ENCODE results near the gene RENBP.

The RENBP gene

DNA sequence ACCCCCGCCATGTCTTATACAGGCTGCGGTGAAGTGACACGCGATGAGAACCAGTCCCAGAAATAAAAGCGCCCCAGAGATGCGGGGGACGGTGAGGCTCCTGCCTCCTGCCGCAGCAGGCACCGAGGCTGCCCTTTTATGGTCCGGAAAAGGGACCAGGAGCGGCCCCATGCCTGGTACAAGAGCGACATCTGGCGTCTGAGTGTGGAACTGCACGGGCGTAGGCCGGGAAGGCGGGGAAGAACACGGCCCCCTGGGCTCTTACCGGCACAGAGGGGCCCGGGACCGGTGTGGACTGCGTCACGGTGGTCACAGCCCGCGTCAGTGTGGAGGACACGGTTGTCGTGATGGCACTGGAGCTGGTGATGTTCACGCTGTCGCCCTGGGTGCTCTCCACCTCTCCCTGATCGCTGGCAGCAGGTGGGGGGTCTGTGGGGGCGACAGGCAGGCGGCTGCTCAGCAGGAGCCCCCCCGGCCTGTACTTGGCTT is 8.9 kb upstream of the RENBP start:
- DNase-seq, result peak; percentile 31

DNA sequence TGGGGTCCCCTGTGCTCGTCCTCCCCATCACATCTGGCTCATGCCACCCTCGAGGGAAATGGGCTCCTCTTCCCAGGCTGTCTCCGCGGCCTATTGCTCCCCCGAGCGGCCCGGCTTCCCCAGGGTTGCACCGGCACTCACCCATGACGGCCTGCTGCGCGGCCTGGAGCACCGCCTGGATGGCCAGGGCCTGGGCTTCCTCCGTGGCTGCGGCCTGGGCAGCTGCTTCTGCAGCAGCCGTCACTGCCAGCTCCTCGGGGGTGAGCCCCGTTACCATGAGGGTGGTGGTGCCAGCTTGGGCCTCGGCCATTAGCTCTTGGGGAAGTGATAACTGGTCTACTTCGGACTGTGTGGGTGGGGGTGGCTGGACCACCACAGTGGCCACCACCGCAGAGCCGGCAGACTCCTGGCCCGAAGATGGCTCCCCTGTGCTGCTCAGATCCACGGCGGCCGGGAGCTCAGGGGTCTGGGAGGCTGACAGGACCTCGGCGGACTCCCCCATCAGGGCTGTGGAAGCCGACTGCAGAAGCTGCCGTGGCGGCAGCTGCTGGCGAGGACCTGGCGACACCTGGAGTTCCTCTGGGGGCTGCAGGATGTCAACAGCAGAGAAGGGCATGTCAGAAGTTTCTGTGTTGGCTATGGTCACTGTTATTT is 8.1 kb upstream of the RENBP start:
- no peak for DNase-seq

DNA sequence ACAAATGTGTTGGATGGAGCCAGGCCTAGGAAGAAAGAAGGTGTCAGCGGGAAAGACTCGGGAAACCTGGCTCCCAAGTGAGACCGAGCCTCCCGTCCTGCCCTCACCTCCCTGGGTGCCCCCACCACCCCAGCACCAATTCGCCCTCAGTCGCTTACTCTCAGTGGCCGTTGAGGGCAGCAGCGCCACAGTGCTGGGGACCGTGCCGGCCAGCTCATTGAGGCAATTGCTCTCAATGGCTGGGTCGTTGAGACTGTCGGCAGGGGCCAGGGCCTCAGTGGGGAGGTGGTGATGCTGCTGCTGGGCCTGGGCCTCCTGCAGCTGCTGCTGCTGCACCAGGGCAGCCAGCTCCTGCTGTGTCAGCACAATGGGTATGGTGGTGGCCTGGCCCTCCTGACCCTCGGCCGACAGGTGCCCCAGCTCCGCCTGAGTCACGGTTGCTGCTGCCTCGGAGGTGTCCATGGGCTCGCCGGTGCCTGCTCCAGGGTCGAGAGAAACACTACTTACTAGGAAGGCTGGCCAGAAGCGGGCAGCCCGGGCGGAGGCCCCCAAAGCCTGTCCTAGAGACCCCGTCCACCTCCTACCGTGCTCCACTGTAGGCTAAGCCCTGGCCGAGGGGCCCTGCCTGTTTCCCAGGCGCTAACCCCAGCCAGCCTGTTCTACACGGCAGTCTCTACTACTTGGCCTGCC is 7.4 kb upstream of the RENBP start:
- no peak for DNase-seq

DNA sequence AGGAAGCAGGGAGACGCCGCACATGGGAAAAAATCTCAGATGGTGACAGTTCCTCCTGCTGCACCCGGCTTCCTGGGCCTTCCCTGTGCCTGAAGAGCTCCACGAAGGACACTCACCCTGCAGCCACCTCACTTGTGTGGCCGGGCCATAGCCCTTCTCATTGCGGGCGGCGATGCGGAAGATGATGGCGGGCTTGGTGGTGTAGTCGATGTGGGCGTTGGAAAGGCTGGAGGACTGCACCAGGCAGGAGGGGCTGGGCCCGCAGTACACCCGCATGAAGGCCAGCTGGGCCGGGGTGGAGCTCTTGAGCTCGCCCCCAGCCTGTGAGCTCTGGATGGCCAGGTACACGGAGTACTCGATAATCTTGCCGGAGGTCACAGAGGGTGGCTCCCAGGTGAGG is 5.7 kb upstream of the RENBP start:
- no peak for DNase-seq

DNA sequence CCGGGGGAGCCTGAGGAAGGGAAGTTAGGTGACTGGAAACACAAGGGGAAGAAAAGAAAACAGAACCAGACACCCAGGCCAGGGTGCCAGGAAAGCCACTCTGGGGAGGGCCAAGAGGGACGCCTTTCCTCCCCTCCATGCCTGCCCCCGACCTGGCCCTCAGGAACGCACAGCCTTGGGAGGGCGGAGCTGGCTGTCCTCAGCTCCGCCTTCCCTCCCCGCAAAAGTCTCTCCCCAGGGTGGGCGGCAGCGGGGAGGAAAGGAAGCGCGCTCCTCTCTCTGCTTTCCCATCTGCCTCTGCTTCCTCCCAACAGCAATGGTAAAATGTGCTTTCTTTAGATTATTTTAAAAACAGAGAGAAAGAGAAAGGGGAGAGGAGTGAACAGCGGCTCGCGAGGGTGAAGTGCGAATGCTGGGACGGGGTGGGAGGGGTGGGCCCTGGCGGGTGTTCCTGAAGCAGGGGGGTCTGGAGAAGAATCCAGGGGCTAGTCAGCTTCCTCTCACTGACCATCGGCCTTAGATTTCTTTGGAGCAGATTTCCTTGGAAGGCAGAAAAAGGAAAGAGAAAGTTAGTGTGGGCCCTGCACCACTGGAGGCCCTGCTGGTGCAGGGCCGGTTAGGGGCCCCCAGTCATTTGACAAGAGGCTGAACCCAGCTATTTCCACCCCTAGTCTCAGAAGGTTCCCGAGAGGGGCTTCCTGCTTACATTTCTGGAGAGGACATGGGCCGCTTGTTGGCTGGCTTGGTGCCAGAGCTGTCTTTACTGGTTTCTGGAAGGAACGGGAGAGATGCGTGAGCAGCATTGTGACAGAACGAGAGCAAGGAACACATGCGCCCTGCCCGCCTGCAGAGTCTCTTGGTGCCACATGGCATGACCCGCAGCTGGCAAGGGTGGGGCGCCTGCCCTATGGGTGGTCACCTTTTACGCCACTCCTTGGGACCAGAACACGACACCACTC is 4.7 kb upstream of the RENBP start:
- DNase-seq, result no peak

DNA sequence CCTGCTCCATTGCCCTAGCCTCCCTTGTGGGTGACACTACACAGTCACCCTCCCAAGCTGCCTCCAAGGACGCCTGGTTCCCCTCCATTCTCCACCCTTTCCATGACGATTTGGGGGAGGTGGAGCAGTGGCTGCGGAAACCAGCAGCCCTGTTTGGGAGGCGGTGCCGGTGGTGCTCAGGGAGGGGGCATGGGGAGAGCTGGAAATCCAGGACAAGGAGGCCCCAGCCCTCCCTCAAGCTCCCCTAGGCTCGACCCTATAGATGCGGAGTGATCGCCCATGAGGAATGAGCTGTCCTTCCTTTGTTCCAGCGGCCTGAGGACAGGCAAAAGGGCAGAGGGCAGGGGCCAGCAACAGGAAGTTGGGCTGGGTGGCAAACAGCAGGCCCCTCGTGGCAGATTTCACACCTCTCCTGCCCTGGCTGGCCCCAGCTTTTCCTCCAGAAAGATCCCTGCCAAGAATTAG is 3.6 kb upstream of the RENBP start:
- DNase-seq, result no peak

DNA sequence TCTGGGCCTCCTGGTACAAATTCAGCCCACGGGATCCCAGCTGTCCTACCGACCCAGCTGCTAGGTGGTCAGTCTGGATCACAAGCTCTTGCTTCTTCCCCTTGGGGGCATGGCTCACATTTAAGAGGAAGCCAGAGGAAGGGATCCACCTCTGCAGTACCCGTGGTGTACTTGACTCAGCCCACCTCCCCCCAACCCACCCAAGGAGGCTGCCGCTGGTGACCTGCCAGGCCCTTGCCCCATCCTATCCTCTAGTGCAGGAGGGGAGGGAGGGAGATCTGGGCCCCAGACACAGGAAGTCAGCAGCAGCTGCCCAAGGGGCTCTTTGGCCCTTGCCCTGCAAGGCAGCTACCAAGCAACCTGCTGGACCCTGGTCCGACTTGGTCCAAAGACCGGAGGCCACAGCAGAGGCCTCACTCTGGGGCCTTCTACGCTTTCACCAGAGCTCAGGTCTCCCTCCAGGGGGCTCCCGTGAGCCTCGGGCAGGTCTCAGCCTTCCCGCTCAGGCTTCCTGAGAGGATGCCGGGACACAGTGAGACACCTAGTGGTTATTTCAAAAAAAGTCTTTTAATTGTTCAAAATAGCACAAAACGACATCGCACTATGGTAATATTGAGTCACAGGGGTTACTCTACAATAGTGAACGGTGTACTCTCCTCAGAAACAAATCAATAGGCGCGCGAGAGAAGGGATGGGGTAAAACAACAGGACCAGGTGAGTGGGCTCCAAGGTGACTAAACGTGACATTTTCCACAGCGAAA is 2.7 kb upstream of the RENBP start:
- peak; percentile 60 for DNase-seq

DNA sequence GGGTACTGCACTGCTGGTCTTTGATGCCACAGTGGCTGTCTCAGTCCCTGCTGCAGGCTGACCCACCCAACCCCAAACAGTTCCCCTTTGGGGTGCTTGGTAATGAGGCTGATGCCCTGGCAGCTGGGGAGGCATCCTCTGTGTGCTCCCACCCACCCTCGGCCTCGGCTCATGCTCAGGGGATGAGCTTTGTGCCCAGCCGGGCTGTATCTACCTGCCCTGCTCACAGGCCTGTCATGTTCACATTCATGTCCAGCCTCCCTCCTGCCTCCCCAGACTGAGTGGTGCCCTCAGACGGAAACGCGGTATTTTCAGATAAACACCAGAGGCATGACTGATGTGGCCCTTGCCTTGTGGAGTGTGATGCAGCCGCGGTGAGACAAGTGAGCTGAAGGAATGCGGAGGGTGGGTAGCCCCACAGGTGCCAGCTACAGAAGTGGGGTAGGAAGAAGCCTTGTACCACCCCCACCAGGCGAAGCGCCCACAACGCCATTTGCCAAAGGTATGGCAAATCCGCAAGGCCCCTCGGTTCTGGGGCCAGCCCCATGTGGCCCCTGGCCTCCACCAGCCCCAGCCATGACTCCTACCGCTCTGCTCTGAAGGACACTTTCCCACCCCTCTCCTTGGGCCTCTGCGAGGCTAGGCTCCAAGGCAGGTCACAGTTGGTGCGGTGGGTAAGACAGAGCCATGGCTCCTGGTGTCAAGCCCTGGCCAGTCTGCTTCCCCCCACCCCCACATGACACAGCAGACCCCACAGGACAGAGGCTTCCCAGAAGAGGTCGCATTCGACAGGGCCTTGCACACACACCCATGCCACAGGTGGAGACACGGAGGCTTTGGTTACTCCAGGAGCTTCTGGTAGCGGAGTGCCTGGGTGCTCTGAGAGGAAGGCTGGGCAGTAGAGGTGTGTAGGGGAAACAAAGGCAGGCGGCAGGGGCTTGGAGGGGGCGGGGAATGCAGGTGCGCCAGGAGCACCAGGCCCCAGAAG is 1.8 kb upstream of the RENBP start:
- DNase-seq, result no peak

DNA sequence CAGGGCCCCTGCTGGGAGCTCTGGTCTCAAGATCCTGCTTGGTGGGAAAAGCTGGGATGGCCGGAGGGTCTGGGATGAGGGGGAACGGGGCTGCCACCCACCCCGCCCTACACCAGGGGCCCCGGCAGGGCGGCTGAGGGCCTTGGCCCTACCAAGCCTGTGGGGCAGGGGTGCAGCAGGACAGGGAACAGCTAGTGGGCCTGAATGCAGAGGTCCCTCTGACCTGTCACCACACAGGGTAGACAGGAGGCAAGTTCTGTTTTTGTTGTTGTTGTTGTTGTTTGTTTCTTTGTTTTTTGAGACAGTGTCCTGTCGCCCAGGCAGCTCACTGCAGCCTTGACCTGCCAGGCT is 332 bp upstream of the RENBP start:
- DNase-seq, result no peak

DNA sequence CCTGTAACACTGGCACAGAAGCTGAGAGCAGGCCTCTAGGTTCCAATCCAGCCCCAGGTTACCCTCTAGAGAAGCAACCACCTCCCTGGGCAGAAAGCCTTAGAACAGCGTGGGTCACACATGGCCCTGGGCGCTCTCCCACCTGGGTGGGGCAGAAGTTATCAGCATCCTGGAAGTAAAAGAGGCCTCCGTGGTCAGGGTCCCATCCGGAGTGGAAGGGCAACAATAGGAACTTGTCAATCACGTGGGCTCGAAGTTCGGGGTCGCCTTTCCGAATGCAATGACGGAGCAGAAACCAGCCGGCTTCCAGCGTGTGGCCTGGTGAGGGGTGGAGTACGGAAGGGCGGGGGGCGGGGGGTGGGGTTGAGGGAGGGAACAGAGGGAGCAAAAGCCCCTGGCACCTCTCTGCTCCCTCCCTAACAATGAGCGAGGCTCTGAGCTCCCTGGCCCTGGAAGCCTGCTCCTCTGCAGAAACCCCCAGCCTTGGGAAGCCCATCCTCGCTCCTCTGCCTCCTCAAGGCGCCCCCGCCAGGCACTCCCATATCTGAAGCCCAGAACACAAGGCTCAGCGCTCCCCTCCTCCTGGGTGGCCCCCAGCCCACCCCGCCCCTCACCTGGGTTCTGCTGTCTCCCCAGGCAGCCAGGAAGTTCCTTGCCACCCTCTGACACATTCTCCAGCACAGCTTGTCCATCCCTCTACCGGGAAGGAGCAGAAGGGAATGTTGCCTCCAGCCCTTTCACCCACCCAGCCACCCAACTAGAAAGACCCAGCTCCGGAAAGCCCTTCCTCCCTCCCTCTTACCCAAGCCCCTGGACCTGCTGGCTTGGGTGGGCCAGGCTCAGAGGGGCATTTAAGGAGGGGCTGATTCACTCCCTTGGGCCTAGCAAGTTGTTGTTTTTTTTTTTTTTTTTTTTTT is 2.8 kb downstream of the RENBP start:
- DNase-seq, result no peak

DNA sequence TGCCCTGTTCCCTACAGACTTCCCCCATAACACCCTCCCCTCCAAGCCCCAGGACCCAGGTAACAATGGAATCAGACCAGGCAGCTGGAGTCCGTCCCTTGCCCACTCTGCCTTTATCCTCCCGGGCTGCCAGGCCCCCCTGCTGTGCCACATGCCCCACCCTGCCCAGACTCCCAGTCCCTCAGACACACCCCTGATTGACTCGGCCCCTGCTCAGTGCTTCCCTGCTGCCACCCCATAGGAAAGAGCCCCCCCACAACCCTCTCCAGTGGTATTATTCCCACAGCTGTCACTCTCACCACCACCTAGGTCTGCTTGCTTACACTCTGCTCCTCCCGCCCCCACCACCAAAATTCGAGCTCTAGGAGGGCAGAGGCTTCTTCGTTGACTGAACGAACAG is 4.9 kb downstream of the RENBP start:
- DNase-seq, result no peak

DNA sequence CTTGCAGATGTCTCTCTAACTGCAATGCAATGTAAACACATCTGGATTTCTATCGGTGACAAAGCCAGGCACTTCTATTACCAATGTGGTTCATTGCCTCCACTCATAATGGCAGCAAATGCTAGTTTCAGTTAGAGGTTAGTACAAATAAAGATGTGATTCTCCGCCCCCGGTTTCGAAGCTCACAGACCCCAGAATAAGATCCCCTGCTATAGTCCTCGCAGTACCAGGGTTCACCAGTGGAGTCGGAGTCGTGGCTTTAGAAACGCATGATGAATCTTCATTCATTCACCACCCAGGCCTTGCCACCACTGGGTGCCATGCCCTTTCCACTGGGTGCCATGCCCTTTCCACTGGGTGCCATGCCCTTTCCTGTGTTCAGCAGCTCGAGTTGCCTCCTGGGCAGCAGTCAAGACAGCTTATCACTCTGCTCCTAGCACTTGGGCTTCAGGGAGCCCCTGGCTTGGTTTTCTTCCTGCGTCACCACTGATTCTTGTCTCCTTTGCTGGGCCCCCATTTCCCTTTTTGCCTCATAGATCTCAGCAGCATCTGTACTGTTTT is 6.1 kb downstream of the RENBP start:
- DNase-seq, result no peak

DNA sequence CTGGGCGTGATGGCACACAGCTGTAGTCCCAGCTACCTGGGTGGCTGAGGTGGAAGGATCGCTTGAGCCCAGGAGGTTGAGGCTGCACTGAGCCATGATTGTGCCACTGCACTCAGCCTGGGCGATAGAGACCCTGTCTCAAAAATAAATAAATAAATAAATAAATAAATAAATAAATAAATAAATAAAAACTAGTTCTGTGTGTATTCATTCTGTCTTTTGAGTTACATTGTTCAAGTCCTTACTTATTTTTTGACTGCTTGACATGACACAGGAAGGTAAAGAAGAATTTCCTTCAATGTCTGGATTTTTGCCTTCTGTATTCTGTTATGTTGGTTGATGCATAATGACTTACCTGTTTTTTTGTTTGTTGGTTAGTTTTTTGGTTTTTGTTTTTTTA is 7.4 kb downstream of the RENBP start:
- no peak for DNase-seq

DNA sequence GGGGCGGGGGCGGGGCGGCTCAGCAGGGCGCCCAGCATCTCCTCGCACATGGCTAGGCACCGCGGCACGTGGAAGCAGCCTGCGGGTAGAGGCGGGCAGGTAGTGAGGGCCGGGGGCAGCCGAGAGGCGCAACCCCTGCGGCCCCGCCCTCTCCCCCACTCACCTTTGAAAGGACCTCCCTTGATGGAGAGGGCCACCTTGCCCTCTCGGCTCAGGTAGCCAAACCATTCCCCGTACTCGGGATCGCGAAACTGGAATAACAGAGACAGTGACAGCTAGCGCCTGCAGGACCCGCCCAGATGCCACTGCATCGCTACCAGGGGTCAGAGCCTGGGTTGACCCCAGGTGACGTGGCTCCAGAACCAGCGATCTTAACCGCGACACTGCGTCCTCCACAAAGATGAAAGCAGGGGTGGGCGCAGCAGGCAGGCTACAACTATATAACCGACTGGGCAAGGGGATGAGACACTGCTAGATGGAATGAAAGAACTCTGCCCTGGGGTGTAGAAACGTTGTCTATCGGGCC is 9.1 kb downstream of the RENBP start:
- DNase-seq, result no peak

DNA sequence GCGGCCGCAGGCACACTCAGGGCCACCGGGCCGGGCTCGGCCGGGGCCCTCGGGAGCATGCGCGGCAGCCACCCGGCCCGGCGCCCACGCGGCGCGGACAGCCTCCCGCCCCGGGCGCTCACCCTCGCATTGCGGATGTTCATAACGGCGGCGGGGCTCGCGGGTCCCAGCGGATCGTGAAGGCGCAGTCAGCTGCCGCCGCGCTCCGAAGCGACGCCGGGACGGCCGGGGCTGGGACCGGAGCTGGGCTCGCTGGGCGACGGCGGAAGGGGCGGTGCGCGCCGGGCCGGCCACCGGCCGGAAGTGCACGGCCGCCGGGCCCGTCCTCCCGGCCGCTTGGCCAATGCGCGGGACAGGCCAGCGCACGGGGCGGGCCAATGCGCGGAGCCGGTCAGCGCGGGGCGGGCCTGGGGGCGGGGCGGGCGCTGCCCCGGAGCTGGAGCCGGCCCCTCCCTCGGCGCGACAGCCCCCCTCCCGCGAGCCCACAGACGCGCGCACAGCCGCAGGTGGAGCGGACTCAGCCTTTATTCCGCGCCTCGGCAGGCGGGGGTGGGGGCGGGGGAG is 9.6 kb downstream of the RENBP start, which contains the start of gene NAA10:
NAA10 (minus strand) TSS at position 276 of the 564 bp plus-strand sequence; CDS start at position 143, 133 bp downstream.
- DNase-seq, result peak; percentile 45

DNA sequence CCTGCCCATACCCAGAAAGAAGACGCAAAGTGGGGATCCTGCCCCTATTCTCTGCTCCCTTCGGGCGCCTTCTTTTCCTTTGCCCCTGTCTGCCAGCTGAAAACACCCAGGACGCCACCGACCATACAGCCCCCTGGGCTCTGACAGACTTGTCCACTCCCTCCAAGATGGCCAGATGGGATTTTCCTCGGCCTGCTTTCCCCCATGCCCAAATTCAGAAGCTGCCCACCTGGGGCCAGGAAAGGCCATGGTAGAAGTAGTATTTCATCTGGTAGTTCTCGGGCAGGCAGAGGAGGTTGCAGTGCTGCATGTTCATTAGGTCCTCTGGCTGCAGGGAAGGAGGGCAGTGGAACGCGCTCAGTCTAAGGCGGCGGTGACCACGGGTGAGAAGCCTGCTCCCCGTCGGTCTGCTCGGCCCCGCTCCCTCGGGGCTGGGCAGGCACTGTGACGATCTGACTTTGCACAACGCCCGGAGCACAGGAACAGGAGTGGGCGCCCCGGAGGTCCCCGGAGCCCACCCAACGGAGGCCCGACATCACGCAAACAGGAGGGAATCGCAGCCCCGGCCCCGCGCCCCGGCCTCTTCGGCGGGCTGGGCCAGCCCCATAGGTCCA is 10.2 kb downstream of the RENBP start:
- no peak for DNase-seq

DNA sequence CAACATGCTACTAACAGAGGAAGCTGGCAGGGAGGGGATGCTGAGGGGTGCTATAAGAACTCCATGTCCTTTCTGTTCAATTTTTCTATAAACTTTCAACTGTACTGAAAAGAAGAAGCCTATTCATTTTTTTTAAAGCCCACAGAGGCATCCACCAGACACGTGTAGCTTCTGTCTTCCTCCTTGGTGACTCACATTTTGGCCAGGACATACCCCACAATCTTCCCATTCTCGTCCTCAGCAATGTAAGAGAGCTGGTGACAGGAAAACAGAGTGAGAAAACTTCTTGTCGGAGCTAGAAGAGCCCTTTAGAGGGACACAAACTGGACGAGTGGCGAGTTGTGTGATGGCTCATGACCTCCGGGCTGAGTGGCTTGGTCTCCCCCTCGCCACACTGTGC is 10.7 kb downstream of the RENBP start:
- DNase-seq, result no peak

DNA sequence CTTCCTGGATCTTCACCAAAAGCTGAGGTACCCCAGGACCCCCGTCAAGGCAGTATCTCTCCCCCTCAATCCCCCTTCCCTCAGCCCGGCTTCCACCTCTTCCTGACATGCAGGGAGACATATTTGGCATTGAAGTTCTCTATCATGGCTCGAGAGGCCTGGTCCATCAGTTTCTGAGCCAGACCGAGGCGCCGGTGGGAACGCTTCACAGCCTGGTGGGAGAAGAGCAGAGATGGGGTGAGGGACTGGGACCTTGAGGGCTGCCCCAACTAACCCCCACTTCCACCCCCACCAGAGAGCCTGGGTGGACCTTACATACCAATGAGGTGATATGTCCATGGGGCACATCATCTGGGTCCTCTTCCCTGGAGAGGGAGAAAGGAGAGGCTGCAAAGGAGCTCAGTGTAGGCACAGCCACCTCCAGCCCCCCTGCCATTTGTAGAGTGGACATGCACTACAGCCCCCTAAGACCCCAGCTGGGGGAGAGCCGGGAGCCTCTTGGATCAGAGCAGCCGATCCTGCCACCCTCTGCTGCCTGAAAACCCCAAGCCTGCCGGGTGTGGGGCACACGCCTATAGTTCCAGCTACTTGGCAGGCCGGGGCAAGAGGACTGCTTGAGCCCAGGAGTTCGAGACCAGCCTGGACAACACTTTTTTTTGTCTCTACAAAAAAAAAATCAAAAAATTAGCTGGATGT is 12.1 kb downstream of the RENBP start:
- DNase-seq, result no peak

Measured in NCI-H2171 (cell line).